ENCODE measurements around the gene KRT36.

KRT36 gene

DNA sequence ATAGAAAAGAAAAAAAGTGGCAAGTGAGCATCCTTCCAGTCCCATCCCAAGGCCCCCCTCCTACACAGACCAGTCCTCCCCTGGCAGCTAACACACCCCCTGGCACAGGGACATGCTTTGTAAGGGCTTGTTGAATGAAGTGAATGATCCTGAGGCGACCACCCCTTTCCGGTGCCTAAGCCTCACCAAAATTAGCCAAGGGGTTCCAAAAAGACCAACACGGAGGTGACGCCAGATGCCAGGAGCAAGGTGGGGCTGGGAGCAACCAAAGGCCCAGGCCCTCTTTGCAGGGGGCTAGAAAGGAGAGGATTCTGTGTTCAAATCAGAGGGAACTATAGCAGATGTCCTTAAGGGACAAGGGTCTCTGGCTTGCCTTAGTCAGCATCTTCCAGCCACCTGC is 14.3 kb downstream of the KRT36 start:
- DNase-seq, result no peak

DNA sequence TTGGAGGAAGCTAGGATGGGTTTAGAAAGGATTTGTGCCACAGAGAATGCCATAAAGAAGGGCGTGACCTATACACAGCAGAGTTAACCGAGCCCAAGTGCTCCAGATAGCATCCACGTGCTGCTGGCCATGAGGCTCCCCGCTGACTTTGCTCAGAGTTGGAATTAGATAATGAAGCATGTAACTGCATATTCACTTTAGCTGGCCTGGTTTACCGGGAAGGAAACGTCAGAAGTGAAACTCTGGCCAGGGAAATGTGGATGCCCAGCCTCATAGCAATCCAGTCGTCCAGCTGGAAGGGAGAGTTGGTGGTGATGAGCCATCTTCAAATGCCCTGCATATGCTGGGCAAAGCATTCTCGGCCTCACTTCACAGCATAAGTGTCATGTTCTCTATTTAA is 14.8 kb downstream of the KRT36 start:
- no peak for DNase-seq

DNA sequence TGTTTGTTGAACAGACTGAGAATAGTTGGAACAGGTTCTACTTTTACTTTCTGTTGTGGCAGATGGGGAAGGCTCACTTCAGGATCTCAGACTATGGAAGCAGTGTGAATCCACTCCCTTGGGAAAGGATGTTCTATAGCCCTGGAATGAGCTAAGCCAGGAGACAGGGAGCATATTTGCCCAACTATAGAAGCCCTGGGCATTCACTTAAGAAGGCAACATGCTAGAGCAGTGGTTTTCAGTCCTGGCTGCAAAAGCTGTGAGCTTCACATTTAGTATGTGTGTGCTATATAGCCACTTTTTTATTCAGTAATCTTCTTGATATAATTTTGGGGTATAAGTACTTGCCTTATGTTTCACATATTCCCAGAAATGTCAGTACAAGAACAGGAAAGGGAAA is 21.4 kb downstream of the KRT36 start:
- no peak for DNase-seq

DNA sequence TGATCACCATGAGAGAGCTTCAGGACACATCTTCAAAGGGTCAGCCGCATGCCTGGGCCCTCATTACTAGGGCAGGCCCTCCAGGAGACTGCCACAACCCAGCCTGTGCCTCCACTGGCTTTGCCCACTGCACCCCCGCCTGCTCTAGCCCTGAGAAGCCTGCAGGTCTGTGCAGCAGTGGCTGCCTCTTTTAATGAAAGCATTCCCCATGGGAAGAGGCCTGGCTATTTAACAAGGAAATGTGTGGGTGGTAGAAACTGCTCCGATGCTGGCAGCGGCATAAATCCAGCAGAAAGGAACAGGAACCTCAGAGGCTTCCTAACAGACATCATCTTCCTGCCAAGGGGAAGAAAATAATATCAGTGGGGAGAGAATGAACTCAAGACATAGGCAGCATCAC is 22.1 kb downstream of the KRT36 start:
- DNase-seq, result no peak

DNA sequence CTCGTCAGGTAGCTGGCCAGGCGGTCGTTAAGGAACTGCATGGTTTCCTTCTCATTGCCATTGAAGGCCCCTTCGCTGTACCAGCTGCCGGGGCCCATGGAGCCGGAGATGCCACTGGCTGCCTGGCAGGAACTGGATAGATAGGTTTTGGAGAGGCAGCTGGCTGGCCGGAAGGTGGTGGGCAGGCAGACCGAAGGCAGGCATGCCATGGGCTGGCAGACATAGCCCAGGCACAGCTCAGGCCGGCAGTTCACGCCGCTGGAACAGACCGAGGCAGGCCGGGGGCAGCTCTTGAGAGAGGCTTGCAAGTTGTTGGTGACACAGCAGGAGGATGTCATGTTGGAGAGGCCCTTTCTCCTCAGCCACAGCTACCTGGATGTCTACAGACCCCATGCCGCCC is 22.7 kb downstream of the KRT36 start, which contains the start of gene KRT32:
Gene KRT32 (minus strand): TSS at position 399 of the 400 bp plus-strand sequence. CDS start 61 bp downstream, at position 338.
- DNase-seq, result peak; percentile 52

DNA sequence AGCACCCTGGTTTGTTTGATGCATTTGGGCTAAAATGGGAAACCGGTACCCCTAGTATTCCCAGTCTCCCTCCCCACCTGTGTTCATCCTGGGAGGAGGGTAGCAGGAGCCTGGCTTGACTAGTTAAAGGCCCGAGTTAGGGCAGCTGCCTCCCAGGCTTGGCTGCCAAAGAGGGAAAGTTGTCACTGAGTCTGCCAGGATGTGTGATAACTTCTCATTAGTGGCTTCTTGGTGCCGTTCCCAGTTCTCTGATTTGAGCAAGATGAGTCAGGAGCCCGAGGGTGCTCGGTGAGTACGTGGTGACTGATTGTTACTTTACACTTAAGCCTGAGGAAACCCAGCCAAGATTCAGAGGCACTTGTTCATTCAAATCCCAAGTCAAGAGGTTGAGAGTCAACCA is 25.0 kb downstream of the KRT36 start:
- DNase-seq, result peak; percentile 47

DNA sequence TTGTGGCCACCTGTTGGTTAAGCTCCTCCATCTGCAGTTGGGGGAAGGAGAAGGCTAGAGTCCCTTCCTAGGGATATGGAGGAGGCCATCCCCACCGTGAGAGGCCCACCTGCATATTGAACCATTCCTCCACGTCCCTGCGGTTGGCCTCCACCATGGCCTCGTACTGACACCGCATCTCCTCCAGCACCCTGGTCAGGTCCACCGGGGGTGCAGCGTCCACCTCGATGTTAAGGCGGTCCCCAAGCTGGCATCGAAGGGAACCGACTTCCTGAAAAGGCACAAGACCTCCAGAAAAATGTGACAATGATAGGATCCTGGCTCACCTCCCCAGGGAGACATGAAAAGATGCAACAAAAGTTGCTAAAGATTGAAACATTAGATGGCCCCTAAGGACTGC is 25.5 kb downstream of the KRT36 start:
- DNase-seq, result no peak

DNA sequence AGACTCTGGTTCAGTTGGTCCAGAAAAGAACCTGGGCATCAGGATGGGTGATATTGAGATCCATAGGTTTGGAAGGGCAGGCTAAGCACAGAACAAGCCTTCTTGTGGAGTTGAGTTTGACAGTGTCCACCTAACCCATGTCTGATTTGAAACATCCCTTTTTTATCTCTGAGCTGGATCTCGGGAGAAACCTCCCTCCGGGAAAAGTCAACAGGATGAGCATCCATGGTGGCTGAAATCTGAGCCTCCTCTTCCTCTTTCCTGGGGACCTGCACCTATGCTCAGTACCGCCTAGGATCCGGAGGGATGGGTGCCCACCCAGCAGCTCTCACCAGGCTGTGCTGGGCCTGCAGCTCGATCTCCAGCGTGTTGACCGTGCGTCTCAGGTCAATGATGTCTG is 26.0 kb downstream of the KRT36 start:
- DNase-seq, result no peak

DNA sequence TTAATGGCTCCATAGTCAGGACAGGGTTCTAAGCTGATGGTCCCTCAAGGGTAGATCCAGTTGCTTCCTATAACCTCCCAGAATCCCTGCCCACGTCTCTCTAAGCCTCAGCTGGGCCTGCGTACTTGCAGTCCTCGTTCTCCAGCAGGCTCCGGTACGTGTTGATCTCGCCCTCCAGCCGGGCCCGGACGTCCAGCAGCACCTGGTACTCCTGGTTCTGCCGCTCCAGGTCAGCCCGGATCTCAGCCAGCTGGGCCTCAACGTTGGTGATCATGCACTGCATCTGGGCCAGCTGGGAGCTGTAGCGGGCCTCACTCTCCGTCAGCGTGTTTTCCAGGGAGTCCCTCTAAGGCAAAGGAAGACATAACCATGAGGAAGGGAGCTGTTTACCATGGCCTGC is 27.0 kb downstream of the KRT36 start:
- no peak for DNase-seq

DNA sequence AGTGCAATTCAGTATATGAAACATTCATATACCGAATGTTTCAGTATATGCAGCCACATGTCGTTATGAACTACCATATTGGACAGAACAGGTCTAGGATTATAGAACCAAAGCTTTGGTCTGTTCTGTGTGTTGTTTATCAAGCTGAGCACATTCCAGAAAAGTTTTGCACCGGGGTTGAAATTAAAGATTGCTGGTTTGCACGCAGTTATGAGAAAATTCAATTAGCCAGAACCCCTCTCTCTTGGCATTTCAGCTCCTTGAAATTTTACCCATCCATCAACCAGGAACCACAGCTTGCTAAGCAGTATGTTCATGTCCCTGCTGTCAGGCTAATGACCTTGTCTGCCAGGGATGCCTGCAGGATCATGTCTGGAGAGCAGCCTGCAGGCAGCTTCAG is 32.0 kb downstream of the KRT36 start:
- DNase-seq, result no peak

DNA sequence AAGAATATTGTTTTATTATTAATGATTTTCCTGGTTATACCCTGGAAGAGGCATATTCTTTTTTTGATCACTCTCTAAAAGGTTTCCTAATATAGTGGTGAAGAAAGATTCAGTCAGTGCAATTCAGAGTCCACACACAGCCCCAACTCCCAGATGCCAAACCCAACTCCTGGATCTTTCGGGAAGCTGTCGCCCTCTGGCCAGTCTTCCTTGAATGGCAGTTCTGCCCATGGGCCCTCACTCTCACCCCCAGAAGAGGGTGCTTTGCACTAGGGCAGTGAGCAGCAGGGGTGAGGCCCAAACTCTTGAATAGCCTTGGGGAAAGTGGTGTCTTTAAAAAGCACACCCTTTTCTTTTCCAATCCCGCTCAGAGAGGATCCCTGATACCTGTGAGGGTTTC is 33.5 kb downstream of the KRT36 start:
- no peak for DNase-seq

DNA sequence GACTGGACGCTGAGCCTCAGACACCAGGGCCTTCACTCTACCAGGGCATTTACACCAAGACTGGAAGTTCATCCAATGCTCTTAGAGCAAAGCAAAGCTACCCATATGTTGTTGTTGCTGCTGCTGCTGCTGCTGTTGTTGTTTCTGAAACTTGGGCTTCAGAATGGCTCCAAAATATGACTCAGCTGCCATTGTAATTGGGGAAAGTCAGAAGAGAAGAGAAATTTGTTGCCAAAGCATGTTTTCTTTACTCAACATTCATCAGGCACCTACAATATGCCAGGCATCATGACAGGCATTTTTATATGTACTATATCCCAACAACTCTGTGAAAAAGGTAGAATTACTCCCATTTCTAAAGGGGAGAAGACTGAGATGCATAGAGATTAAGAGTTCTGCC is 34.5 kb downstream of the KRT36 start:
- no peak for DNase-seq

DNA sequence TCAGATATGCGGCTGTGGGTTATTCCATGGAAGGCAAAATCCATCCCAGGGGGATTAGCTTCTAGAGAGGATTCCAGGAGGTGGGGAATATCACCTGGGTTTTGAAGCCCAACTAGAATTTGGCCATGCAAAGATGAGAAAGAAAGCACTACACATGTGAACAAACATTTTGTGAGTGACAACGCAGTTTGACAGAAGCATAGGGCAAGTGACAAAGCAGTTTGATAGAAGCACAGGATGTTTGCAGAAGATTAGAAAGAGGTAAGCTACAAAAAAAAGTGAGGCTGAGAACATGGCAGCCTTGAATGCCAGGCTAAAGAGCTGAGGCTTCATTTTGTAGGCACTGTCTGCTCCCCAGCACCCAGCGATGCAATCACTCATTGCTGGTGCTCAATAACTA is 36.6 kb downstream of the KRT36 start:
- no peak for DNase-seq

DNA sequence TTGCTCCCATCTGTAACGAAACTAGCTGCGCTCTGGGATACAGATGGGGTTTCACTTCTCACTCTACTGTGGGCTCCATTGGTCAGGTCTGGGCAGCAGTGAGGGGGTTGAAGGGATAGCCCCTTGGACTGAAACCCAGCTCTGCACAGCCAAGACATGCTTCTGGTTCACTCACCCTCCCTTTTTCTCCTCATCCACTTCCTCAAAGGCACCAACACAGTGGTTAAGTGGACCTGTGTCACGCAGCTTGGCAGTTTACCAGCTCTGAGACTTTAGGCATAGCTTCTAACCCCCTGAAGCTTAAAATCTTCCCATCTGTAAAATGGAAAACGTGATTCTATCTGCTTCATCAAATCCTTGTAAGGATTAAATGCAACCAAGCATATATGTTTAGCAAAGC is 37.4 kb downstream of the KRT36 start:
- no peak for DNase-seq

DNA sequence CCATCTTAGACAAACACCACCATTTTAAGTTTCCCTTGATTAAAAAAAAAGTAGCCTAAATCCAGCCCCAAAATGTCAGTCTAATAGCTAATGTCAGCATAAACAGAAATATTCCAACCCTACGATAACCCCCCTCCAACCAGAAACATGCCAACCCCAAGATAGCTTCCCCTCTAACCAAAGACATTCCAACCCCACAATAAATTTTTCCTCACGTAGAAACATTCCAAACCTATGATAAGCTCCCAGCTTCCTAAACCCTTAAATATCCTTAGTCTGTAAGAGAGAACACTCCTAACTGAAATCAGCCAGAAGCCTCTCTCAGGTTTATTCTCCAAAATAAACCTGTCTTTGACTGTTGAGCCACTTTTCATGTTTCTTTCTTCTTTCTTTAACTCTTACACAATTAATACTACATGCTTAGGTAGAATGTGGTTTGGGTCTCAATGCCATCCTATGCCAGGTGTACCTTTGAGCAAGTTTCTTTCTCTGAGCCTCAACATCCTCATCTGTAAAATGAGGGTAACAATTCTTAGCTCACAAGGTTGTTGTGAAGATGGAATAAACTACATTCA is 38.5 kb downstream of the KRT36 start:
- no peak for DNase-seq

DNA sequence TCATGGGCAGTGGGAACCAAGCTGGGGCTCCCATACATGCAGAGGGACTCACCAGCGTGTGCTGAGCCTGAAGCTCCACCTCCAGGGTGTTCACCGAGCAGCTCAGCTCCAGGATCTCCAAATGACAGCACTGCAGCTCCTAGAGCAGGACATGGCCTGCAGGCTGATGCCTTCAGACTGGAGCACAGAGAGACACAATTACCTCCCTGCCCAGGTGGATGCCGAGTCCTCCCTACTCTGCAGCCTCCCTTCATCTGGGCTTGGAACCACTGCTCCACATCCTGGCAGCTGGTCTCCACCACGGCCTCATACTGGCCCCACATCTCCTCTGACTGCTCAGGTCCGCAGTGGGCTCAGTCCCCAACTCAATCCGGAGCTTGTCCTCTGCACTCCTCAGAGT is 40.7 kb downstream of the KRT36 start:
- no peak for DNase-seq

DNA sequence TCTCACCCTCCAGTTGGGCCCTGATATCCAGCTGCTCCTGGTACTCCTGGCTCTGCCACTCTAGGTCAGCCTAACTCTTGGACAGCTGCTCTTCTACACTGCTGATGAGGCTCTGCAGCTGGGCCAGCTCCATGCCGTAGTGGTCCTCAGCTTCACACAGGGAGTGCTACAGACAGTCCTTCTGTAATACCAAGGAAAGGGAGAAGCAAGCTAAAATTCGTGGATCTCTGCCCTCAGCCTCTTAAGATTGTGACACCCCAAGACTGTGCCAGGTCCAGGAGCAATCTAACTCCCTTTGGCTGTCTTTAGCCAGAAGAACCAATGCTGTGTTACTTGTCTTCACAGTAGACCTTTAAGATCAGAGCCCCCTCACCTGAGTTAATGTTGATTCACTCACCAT is 41.2 kb downstream of the KRT36 start:
- DNase-seq, result no peak

DNA sequence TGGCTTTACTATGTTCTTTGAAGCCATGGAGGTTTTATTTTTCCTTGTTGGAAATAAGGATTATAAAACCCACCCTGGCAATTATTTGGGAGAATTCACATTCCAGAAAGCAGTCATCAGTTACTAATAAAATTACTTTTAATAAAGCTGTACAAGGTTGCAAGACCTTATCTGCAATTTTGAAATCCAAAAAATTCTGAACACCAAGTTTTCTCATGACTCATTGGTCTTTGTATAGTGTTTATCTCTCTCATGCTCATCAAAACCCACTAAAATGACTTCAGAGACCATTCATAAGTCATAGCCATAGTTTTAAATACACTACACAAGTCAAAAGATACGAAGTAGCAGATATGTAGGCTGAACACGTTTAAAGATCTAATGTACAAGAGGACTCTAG is 42.9 kb downstream of the KRT36 start:
- no peak for DNase-seq

DNA sequence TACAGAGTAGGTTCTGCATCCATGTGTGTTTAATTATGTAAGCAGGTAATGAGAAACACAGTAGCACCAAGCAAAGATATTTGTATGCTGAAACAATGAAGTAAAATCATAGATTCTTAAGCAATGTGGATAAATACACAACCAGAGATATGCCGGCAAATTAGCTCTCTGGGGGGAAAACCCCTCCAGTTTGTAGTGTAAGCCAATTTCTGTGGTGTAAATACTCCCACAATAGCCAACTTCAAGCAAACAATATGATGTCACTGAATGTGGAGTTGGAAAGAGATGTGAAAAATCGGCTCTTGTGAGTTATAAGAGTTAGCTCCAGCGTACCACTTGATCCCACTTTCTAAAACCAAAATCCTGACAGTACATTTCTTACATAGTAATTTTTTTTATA is 45.1 kb downstream of the KRT36 start:
- DNase-seq, result no peak

DNA sequence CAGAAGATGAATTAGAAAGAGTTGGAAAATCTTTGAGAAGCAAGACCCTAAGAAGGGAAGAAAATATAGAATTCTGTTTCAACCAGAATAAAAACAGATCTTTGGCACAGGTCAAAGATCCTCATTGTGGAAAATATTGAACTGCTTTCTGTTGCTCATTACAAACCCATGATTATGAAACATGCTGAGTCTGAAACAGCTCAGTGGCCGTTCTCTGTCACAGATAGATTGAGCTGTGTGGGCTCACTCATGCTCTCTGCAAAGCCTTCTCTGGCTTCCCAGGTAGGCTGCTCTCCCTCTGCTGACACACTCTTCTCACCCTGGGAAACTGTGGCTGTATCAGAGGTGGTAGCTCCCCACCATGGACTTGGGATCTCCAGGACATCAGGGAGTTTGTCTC is 45.5 kb downstream of the KRT36 start:
- DNase-seq, result no peak

DNA sequence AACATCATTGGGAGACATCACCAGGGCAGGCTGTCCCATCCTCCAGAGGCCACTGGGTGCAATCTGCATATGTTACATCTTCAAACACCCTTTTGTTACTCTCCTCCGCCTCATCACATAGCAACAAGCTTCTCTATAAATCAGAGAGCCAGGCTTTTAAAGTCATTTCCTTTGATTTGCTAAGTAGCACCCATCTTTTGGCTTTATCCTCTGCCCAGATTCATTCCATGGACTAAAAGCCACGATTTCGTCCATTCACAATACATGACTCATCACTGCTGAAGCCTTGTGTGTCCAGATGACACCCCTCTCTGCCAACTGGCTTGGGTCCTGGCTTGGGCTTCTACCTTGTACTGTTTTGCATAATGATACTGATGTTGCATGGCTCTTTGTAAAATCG is 47.0 kb downstream of the KRT36 start:
- no peak for DNase-seq

DNA sequence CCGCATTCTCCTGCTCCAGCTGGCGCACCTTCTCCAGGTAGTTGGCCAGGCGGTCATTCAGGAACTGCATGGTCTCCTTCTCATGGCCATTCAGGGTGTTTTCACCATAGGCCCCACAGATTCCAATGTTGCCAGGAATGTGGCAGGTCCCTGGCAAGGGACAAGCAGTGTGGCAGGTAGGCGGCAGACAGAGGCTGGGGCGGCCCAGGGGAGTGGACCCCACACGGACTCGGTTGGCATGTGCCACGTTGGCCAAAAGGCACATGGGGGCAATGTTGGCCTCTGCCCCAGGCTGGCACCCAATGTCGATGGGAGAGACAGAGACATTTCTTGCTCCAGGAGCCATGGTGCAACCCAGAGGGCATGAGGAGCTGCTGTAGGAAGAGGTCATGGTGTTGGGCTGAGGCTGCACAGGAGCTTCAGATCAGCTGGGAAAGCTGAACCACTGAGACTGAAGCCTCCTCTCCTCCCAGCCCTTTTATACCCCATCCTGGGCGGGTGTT is 49.1 kb downstream of the KRT36 start, which contains the start of gene KRT38:
Gene KRT38 (minus strand): TSS at position 453 of the 503 bp plus-strand sequence. CDS start 62 bp downstream, at position 391.
- DNase-seq, result no peak

DNA sequence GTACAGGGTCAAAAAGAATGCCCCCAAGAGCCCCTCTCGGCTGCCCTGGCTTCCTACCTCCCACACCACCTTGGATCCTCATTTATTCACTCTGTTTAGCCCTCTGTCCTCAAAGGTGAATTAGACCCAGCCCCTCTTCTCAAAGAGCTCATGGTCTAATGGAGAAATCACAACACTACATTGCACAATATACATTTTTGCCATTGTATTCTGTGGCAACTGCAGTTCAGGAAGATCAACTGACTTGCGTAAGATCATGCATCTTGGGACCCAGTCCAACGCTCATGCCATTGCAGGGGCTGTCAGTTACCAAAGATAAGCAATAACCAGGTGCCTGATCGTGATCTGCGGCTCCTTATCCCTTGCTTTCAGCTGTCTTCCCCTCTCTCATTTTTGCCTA is 50.3 kb downstream of the KRT36 start:
- DNase-seq, result no peak

DNA sequence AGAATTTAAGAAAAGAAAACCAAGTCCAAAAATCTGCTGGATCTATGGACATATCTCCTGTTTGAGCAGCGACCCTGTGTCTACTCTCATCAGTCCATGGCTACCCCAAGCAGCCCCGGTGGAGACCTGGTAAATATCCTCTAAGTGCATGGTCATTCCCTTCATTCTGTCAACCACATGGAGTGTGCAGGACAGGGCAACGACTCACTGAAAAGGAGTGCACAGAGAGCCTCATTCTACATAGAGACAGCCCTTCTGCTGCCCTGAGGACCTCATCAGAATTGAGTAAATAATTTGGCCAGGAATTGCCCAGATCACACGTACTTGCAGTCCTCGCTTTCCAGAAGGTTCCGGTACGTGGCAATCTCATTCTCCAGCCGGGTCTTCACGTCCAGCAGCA is 51.9 kb downstream of the KRT36 start:
- peak; percentile 73 for DNase-seq

DNA sequence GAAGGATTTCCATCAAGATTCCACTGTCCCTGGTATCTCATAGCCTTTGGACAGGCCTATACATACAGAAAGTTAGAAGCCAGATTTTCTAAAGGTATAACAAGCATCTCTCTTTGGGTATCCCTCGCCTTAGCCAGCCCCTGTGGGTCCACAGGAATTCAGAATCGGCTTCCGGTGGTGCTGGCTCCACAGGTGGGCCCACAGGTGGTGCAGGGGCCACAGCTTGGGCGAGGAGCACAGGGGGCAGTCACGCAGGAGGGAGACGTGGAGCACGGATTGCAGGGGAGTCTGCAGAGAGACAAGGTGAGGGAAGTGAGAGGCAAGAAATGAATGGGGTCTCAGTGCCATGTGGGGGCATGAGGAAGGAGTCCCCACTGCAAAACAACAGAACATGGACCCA is 52.5 kb downstream of the KRT36 start:
- DNase-seq, result no peak
